Mesenchymal stem cell (in vitro differentiated cells and primary cell): ENCODE data around the gene STRIP2.
"Not testable (repeated sequence)": the region's sequence is repeated elsewhere in the genome, so short reads cannot be mapped to it uniquely, and the experiment has no call there.

ENCODE experiments used
- DNase-seq: peaks from one replicate; pipeline ENCODE4 v3.0.0-alpha.2; 2013
- H2AFZ ChIP-seq: one replicate; pipeline ENCODE4 v1.6.1; 2013; ENCODE audit warnings: low read depth, mild to moderate bottlenecking, control low read depth, inconsistent platforms, low read length, moderate library complexity
- H2AK5ac ChIP-seq: 2 replicates; pipeline ENCODE4 v1.6.1; 2013; ENCODE audit warnings: low read length, moderate library complexity, mild to moderate bottlenecking, inconsistent platforms; ENCODE audit not compliant: severe bottlenecking
- H2BK120ac ChIP-seq: one replicate; pipeline ENCODE4 v1.6.1; 2013; ENCODE audit warnings: low read depth, mild to moderate bottlenecking, inconsistent platforms, low read length, moderate library complexity
- H2BK12ac ChIP-seq, 2 experiments: one replicate each; pipeline ENCODE4 v1.6.1; 2013; ENCODE audit warnings: inconsistent platforms in 2 of 2, low read length in 2 of 2, mild to moderate bottlenecking in 2 of 2, moderate library complexity in 2 of 2, control low read depth in 1 of 2
- H2BK15ac ChIP-seq: one replicate; pipeline ENCODE4 v1.6.1; 2013; ENCODE audit warnings: mild to moderate bottlenecking, low read depth, inconsistent platforms; ENCODE audit not compliant: poor library complexity, severe bottlenecking
- H2BK5ac ChIP-seq: 2 replicates; pipeline ENCODE4 v1.6.1; 2013; ENCODE audit warnings: low read depth, mild to moderate bottlenecking, low read length, control low read depth, inconsistent platforms; ENCODE audit not compliant: poor library complexity, severe bottlenecking
- H3K14ac ChIP-seq, 2 experiments: one replicate each; pipeline ENCODE4 v1.6.1; 2013; ENCODE audit warnings: inconsistent platforms in 2 of 2, low read length in 2 of 2, control low read depth in 1 of 2, mild to moderate bottlenecking in 1 of 2, moderate library complexity in 1 of 2
- H3K18ac ChIP-seq, 2 experiments: one replicate each; pipeline ENCODE4 v1.6.1; 2013; ENCODE audit warnings: inconsistent platforms in 2 of 2, low read length in 2 of 2, control low read depth in 1 of 2, low read depth in 1 of 2, mild to moderate bottlenecking in 1 of 2
- H3K23ac ChIP-seq, 2 experiments: one replicate each; pipeline ENCODE4 v1.6.1; 2013; ENCODE audit warnings: inconsistent platforms in 2 of 2, low read length in 2 of 2, mild to moderate bottlenecking in 2 of 2, moderate library complexity in 2 of 2, control low read depth in 1 of 2
- H3K27ac ChIP-seq: 2 replicates; pipeline ENCODE4 v1.5.1; 2013; ENCODE audit warnings: mild to moderate bottlenecking, moderate library complexity, low read length, control low read depth, inconsistent platforms; ENCODE audit not compliant: poor library complexity, severe bottlenecking
- H3K27me3 ChIP-seq, 2 experiments: 2 replicates each; pipeline versions ENCODE4 v1.6.1 to v1.7.0; 2013; ENCODE audit warnings: low read length in 2 of 2, mild to moderate bottlenecking in 2 of 2, moderate library complexity in 2 of 2, control low read depth in 1 of 2, inconsistent platforms in 1 of 2; ENCODE audit not compliant: control insufficient read depth in 1 of 2, insufficient read depth in 1 of 2
- H3K36me3 ChIP-seq, 2 experiments: 2 replicates each; pipeline versions ENCODE4 v1.6.1 to v1.7.0; 2013; ENCODE audit warnings: low read length in 2 of 2, control low read depth in 1 of 2, inconsistent platforms in 1 of 2, low read depth in 1 of 2, mild to moderate bottlenecking in 1 of 2; ENCODE audit not compliant: insufficient read depth in 2 of 2, control insufficient read depth in 1 of 2
- H3K4ac ChIP-seq, 2 experiments: one replicate each; pipeline ENCODE4 v1.6.1; 2013; ENCODE audit warnings: inconsistent platforms in 2 of 2, low read length in 2 of 2, mild to moderate bottlenecking in 2 of 2, moderate library complexity in 2 of 2, control low read depth in 1 of 2, low read depth in 1 of 2
- H3K4me1 ChIP-seq: 2 replicates; pipeline ENCODE4 v1.6.1; 2013; ENCODE audit warnings: low read depth, low read length, control low read depth; ENCODE audit not compliant: control insufficient read depth, insufficient read depth
- H3K4me2 ChIP-seq: 2 replicates; pipeline ENCODE4 v1.6.1; 2013; ENCODE audit warnings: low read length, mild to moderate bottlenecking, inconsistent platforms; ENCODE audit not compliant: poor library complexity, severe bottlenecking
- H3K4me3 ChIP-seq, 2 experiments: 2 replicates each; pipeline versions ENCODE4 v1.5.1 to v1.7.0; 2013; ENCODE audit warnings: low read length in 2 of 2, mild to moderate bottlenecking in 2 of 2, control low read depth in 1 of 2, low read depth in 1 of 2; ENCODE audit not compliant: insufficient read depth in 1 of 2
- H3K79me1 ChIP-seq: replicated peaks from 2 replicates; pipeline ENCODE4 v1.6.1; 2013; ENCODE audit warnings: mild to moderate bottlenecking, control low read depth, low read length, inconsistent platforms; ENCODE audit not compliant: poor library complexity, severe bottlenecking
- H3K9ac ChIP-seq: 2 replicates; pipeline ENCODE4 v1.7.0; 2013; ENCODE audit warnings: mild to moderate bottlenecking, low read length, moderate library complexity
- H3K9me3 ChIP-seq: 2 replicates; pipeline ENCODE4 v1.7.0; 2013; ENCODE audit warnings: mild to moderate bottlenecking, low read length; ENCODE audit not compliant: control insufficient read depth
- H4K8ac ChIP-seq: one replicate; pipeline ENCODE4 v1.6.1; 2013; ENCODE audit warnings: inconsistent platforms, mild to moderate bottlenecking, low read length, moderate library complexity
- H4K91ac ChIP-seq: one replicate; pipeline ENCODE4 v1.6.1; 2013; ENCODE audit warnings: mild to moderate bottlenecking, low read length, inconsistent platforms
- WGBS: methylation state at CpG from one replicate; pipeline ENCODE4 v1.1.7; 2013; ENCODE audit warnings: mixed read lengths; 5-methylcytosine and 5-hydroxymethylcytosine counted together

Gene STRIP2

DNA sequence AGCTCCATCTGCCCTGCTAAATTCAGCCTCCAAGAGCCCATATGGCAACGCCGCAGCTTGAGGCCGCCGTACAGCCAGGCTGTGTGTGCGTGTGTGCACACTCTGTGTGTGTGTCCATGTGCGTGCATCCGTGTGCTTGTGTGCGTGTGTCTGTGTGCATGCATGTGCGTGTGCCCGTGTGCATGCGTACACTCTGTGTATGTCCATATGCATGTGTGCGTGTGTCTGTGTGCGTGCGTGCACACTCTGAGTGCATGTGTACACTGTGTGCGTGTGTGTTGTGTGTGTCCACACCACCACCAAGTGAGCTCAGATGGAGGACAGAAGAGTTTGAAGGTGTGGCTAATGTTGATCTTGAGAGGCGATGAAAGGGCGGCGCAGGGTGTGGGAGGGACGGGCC is 98.1 kb downstream of the STRIP2 start:
- no peak overlapping the region for H4K91ac ChIP-seq
- no peak overlapping the region for H3K14ac ChIP-seq
- no peak overlapping the region for H3K9ac ChIP-seq
- H3K9me3 ChIP-seq: no peaks in the 10 kb centered on the region
- H3K79me1 ChIP-seq: no peaks in the 10 kb centered on the region
- H2AK5ac ChIP-seq: no peak overlapping the region
- H2BK15ac ChIP-seq: no peak overlapping the region
- no peak overlapping the region for H2AFZ ChIP-seq
- no peak overlapping the region for H3K27ac ChIP-seq
- H3K18ac ChIP-seq: no peak overlapping the region
- no peak overlapping the region for H3K4me3 ChIP-seq
- H3K4me2 ChIP-seq: no peak overlapping the region
- no peak overlapping the region for H3K4ac ChIP-seq
- H2BK5ac ChIP-seq: no peak overlapping the region
- DNase-seq: no peak
- no peak overlapping the region for H3K23ac ChIP-seq
- no peaks in the 10 kb centered on the region for H3K36me3 ChIP-seq
- no peak overlapping the region for H2BK120ac ChIP-seq
- WGBS: 90% methylated on average over 19 of the region's 19 CpGs
- no peaks in the 10 kb centered on the region for H3K27me3 ChIP-seq
- H2BK12ac ChIP-seq: no peak overlapping the region
- H3K4me1 ChIP-seq: no peaks in the 10 kb centered on the region
- H4K8ac ChIP-seq: no peak overlapping the region

DNA sequence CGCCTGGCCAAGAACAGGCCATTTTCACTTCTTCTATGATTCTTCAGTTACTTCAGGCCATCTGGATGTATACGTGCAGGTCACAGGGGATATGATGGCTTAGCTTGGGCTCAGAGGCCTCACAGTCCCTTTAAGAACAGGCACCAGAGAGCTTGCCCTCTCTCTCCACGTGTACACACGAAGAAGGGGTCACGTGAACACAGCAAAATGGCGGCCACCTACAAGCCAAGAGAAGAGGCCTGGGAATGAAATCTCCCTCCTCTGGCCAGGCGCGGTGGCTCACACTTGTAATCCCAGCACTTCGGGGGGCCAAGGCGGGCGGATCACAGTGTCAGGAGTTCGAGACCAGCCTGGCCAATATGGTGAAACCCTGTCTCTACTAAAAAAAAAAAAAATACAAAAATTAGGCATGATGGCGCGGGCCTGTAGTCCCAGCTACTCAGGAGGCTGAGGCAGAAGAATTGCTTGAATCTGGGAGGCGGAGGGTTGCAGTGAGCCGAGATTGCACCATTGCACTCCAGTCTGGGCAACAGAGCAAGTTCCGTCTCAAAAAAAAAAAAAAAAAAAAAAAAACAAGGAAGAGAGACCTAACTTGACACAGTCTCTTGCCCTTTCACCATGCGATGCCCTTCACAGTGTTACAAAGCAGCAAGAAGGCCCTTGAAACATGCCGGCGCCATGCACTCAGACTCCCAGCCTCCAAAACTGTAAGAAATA is 100.5 kb downstream of the STRIP2 start:
- not testable (repeated sequence) for H3K23ac ChIP-seq, H3K18ac ChIP-seq, H2AK5ac ChIP-seq, DNase-seq, H3K4ac ChIP-seq, H3K4me2 ChIP-seq, H4K91ac ChIP-seq, H3K9me3 ChIP-seq, H2BK12ac ChIP-seq, H3K9ac ChIP-seq, H3K27me3 ChIP-seq, H3K36me3 ChIP-seq, H2AFZ ChIP-seq, H3K14ac ChIP-seq, H3K79me1 ChIP-seq, H3K4me1 ChIP-seq, H2BK15ac ChIP-seq, H2BK120ac ChIP-seq, H4K8ac ChIP-seq, H3K27ac ChIP-seq, H2BK5ac ChIP-seq, H3K4me3 ChIP-seq
- 87% methylated on average over 18 of the region's 20 CpGs for WGBS

DNA sequence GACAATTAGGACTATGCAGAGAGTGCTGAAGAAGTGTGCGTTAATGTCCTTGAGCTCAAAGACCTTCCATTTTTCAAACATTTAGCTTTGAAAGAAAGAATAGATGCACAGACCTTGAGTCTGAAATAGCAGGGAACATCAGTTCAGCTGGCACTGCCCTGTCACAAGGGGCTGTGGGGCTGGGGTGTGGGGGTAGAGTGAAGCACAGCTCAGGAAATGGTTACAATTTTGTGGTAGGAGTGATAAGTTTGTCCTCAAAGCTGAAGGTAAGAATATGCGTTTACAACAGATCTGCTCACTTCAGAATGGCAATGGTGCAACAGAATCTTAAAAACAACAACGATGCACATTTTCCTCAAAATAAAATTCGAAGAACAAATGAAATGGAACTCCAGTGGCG is 101.7 kb downstream of the STRIP2 start:
- Histone ChIP-seq H2AFZ (no peak overlapping the region), H2BK12ac (no peak overlapping the region), H2BK120ac (no peak overlapping the region), H3K27me3 (no peaks in the 10 kb centered on the region), H3K4me1 (no peaks in the 10 kb centered on the region), H3K79me1 (no peaks in the 10 kb centered on the region), H3K36me3 (no peaks in the 10 kb centered on the region), H3K4me3 (no peak overlapping the region), H3K23ac (no peak overlapping the region), H2BK5ac (no peak overlapping the region), H3K27ac (no peak overlapping the region), H3K9me3 (no peaks in the 10 kb centered on the region), H4K91ac (no peak overlapping the region), H3K18ac (no peak overlapping the region), H3K9ac (no peak overlapping the region), H3K4me2 (no peak overlapping the region), H4K8ac (no peak overlapping the region), H2AK5ac (no peak overlapping the region), H3K4ac (no peak overlapping the region), H3K14ac (no peak overlapping the region), H2BK15ac (no peak overlapping the region)
- DNase-seq: no peak
- 96% methylated on average over 4 of the region's 5 CpGs for WGBS

DNA sequence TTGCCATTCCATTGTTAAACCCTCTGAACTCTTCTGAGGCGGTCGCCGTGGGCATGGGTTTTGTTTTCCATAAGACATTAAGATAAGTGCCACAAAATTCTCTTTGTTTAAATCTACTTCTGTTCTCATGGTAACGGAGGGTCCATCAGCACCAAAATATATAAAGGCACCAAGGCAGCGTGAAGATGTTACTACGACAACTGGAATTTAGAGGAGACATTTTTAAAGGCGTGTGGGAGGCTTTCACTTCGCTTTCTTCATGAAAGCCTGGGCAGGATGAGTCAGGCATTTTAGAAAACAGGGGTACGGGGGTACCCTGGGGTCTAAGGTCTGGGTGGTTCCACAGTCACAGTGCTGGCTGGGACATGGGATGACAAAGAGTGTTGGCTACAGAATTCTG is 102.1 kb downstream of the STRIP2 start:
- Histone ChIP-seq H4K91ac (no peak overlapping the region), H3K18ac (no peak overlapping the region), H3K27me3 (peaks cover 0 to 2% of the 10 kb centered on the region in 2 experiments), H3K36me3 (no peaks in the 10 kb centered on the region), H3K14ac (no peak overlapping the region), H3K23ac (no peak overlapping the region), H2AFZ (no peak overlapping the region), H3K4me2 (no peak overlapping the region), H3K9me3 (no peaks in the 10 kb centered on the region), H4K8ac (no peak overlapping the region), H3K9ac (no peak overlapping the region), H2BK12ac (no peak overlapping the region), H2BK5ac (no peak overlapping the region), H2AK5ac (no peak overlapping the region), H3K4me3 (no peak overlapping the region), H2BK15ac (no peak overlapping the region), H3K4me1 (no peaks in the 10 kb centered on the region), H3K4ac (no peak overlapping the region), H3K79me1 (no peaks in the 10 kb centered on the region), H3K27ac (no peak overlapping the region), H2BK120ac (no peak overlapping the region)
- DNase-seq: no peak
- 93% methylated on average over 9 of the region's 9 CpGs for WGBS
